ENCODE data around the gene PCBP3.
"Not testable (repeated sequence)": the region's sequence is repeated elsewhere in the genome, so short reads cannot be mapped to it uniquely, and the experiment has no call there.

PCBP3 gene

DNA sequence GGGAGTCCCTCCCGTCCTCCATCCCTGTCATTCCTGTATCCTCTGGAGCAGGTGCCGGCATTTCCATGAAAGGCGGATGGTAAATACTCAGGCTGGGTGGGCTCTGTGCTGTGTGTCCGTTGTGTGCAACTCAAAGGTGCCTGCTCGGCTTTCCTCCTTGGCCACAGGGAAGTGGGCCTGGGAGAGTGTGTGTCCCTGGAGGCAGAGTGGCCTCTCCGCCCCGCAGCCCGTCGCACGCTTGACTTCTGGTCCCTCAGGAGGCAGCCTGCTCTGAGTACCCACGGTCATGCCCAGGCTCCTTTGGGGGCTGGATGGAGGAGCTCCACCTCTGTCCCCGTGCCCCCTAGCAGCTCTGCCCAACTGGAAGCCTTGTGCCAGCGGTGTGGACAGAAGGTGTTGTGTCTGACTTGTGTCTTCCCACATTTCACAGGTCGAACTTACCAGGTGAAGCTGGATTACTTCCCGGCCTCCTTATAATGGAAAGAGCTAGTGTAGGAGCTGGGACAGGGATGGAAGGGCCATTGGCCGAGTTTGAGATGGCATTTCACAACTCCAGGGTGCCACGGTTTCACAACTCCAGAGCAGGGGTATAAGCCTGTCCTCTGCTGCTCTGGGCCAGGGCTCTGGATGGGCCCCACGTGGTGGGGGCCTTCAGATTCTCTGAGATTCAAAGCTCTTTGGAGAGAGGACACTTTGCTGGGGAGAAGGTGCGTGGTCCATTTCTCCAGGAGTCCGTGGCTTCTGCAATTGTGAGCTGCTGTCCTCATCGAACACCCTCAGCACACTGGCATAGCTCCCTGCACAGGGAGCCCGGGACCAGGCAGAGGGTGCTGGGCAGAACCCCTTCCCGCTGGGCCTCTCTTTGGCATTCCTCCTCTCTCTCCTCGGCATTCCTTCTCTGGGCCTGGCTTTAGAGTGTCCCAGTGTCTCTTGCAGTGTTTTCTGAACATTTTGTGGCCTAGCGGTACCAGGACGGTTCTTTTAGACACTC lies 185.3 kb downstream of the PCBP3 start:
- DNase-seq (ENCODE audit: low spot score) = no peak

DNA sequence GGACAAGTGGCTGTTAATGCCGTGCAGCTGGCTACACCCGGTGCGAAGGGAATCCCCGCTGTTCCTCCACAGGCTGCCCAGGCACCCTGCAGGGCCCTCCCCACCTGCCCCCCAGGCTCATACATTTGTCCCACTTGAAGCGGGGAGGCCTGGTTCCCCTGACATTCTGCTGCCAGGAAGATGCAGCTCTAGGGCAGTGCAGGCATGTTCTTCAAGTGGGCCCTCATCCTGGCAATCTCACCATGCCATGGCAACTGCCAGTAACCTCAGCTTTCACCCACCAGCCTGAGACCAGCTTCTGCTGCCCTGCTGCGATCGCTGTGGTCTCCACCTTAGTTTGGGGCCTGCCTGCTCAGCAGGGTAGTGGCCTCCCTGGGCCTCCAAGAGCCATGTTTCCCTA lies 186.1 kb downstream of the PCBP3 start:
- DNase-seq (ENCODE audit: low spot score) = no peak

DNA sequence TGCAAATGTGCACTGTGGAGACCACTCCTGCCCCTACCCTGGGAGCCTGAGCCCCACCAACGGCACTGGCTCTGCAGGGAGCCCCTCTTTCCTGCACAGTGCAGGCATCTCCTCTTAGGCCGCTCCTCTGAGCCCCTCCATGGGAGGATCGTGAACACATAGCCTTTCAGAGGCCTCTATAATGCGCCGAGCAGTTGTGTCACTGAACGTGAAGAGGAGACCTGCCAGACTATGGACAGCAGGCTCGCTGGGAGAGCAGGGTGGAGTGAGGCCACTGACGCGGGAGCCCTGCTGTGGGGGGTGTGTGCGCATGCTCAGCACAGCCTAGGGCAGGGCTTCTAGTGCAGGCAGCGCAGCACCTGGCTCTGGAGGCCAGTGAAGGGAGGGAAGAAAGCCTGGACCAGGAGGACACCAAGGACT lies 186.7 kb downstream of the PCBP3 start:
- DNase-seq (ENCODE audit: low spot score) = no peak

DNA sequence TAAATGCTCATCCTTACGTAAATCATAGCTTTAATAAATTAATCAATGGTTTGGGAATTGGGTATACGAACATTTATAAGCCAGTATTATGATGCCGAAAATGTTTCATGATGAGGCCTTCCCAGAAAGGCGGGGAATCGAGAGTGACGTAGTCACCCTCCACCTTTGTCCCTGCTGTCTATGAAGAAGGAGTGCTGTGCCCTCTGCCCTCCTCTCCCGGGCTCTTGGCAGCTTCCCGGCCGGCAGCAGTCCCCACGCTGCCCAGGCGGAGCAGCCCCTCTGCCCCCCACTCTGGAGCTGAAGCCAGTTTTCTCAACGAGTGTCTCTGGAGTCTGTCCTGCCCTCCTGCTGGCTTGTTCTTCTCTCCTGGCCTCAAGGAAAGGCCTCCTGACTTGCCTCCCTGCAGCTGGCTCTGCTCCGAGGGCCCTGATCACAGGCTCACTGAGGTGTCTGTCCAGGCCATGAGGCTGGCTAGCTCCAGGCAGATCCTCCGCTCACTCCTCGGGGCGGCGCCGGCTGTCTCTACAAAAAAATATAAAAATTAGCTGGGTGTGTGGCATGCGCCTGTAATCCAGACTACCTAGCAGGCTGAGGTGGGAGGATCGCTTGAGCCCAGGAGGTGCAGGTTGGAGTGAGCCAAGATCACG lies 187.3 kb downstream of the PCBP3 start:
- DNase-seq (ENCODE audit: low spot score) = no peak

DNA sequence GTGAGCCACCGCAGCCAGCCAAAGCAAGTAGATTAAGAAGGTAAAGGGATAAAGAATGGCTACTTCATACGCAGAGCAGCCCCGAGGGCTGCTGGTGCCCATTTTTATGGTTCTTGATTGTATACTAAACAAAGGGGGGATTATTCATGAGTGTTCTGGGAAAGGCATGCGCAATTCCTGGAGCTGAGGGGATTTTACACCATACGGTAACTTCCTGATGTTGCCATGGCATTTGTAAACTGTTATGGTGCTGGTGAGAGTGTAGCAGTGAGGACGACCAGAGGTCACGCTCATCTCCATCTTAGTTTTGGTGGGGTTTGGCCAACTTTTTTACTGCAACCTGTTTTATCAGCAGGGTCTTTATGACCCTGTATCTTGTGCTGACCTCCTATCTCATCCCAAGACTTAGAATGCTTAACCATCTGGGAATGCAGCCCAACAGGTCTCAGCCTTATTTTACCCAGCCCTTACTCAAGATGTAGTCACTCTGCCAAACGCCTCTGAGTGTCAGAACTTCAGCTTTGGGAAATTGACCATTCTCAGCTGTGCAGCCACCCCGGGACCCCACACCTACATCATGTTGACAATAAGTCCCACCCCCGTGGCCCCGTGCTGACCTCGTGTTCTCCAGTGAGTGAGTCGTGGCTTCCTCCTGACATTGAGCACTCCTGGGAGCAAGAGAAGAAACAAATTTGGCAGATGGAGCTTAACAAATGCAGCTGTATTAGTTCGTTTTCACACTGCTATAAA lies 188.6 kb downstream of the PCBP3 start:
- DNase-seq (ENCODE audit: low spot score) = no peak

DNA sequence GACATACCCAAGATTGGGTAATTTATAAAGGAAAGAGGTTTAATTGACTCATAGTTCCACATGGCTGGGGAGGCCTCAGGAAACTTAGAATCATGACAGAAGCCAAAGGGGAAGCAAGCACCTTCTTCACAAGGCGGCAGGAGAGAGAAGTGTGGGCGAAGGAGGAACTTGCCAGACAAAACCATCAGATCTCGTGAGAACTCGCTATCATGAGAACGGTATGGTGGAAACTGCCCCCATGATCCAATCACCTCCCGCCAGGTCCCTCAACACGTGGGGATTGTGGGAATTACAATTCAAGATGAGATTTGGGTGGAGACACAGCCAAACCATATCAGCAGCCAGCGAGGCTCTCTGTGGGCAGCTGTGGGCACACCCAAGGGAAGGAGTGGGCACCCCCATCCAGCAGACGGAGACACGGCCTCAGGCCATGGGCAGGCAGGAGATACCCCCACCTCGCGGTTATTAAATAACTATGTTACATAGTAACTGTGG lies 189.3 kb downstream of the PCBP3 start:
- DNase-seq (ENCODE audit: low spot score) = not testable (repeated sequence)

DNA sequence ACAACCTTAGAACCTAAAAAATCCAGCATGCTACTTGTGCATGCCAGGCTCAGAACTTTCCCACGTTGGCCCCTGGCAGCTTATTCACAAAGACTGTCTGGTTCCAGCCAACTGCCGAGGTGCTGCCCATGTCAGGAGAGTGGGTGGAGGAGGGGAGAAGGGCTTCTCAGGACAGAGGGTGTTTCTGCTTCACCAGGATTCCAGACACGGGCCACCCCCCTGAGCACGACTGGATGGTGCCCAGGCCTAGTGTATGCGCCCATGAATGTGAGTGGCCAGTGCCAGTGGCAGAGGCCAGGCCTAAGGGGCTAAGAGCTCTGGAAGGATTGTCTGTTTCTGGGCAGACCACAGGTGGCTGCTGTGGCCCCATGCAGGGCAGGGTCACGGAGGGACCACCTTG lies 189.9 kb downstream of the PCBP3 start:
- DNase-seq (ENCODE audit: low spot score) = no peak

DNA sequence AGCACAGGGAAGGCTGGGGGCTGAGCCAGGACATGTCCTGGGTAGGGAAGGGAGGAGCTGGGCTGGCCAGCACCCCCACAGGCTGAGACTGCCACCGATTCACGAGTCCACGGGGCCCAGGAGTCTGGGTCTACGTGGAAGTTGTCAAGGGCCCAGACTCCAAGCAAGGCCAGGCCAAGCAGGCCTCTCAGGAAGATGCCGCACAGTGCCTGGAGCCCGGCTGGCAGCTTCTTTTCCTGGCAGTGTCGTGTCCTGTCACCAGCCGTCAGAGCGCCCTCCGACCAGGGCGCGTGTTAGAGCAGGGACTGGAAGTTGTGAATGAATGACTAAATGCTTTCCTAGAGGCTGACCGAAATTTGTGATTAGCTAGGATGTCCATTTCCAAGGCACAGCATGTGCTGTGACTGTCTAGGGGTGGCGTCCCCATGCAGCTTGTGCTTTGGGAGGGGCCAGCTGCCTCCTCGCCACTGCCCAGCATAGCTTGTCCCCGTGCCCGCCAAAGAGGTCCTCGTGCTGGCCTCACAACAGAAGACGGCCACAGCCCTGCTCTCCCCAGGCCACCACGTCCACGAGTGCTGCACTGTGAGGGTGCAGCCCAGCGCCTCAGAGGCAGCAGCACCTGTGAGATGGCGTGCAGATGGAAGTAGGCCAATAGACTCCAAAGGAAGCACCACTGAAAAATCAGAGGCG lies 190.6 kb downstream of the PCBP3 start:
- no peak for DNase-seq (ENCODE audit: low spot score)

DNA sequence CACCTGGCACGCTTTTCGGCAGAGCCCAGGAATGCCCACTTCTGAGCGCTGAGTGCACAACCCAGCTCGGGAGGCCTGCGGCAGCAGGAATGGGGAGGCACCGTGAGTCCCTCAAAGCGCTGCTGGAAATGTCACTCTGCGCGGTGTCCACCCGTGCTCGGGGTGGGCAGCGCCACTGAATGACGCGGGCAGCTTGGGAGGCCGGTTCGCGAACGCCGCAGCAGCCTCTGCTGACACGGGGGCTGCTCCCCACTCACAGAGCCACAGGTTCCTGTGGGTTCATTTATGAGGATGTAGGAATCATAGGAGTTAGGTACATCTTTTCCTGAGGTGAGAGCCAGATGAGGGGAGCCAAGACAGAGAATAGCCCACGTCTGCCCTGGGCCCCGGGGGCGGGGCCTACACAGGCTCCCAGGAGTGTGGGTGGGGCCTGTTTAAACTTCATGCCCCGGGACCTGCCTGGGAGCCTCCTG lies 191.3 kb downstream of the PCBP3 start:
- DNase-seq (ENCODE audit: low spot score) = no peak

DNA sequence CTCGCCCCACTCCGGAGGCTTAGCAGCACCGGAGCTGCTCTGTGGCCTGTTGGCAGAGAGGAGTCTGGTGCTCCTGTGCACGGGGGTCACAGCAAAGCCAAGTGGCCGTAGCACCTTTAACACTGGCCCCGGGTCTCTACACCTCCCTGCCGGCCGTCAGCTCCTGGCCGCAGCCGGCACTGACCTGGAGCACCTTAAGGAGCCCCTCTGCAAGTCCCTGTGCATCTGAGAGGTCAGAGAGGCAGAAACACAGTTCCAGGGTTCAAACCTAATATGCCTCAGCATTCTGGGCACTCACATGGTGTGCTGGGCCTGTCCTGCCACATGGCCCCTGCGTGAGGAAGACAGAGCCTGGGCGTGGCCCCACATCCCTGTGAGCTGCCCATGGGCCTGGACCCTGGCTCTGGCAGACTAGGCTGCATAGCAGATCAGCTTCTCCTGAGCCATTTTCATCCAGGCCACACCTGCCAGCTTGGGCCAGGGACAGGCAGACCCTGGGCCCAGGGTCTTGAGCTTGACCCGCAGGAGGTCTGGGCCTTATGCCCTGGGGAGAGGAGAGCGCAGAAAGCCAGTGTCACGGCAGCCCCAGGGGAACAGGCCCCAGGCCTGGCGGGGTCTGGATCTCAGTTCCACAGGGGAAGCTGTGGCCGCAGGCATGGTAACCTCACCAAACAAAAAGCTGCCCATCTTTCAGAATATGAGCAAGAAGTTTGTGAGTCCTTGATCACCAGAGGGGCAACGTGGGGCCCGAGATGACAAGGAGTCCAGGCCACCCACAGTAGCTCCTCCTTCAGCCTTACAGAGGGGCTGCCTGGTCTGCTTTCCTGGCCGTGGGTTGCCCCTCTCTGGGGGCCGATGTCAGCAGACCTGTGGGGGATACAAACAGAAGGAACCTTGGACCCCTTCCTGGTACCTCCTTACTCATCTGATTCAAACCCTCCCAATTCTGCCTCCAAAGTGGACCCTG lies 192.1 kb downstream of the PCBP3 start:
- DNase-seq (ENCODE audit: low spot score) = no peak

DNA sequence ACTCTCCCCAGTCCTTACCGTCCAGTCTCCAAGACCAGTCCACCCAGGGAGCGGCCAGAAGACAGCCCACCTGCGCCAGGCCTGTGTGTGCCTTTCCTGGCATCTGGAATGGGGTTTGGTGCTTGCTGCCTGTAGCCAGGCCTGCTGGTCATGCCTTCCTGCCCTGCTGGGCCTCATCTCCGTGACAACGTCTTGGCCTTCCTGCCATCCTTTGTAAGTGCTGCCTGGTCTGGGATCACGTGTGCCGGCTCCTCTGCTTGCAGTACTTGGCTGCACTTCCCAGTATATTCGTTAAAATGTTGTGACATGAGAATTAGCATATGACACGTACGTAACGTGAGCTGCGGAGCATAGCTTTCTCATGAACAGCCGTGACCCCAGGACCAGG lies 192.7 kb downstream of the PCBP3 start:
- no peak for DNase-seq (ENCODE audit: low spot score)

DNA sequence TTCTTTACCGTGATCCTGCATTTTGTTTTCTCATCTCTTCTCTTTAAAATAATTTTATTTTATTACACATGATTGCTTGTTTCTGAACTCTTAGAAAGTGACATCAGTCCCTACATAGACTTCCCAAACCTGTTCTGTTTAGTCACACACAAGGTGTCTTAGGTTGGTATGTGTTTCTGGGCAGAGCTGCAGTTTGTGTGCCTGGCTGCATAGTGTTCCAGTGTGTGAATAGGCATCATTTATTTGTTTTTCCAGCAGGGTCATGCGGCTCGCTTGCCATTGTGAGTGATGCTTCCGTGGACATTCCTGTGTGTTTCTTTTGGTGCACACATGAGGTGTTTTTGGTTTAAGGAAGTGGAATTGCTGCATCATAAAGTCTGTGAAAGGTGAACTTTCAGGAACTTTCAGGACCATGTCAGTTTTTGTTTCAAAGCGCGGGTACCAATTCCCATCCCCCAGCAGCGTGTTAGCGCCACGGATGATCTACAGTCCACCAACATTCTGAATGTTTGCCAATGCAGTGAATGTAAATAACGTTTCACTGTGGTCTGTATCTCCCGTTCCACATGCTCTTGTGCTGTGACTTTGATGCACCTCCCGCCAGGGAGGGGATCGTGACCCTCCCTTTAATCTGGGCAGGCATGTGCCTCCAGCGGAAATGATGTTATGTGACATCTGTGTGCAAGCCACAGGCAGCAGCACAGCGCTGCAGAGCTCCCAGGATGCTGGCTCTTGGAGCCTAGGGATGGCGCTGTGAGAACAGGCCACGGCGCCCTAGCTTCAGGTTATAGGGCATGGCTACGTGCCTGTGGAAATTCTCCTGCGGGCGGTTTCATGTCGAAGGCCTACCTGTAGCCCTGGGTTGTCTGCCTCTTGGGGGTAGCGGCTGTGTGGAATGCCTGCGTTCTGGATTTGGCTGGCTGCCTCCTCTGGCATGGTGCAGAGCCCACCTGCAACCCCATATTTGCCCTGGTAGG lies 193.5 kb downstream of the PCBP3 start:
- no peak for DNase-seq (ENCODE audit: low spot score)

DNA sequence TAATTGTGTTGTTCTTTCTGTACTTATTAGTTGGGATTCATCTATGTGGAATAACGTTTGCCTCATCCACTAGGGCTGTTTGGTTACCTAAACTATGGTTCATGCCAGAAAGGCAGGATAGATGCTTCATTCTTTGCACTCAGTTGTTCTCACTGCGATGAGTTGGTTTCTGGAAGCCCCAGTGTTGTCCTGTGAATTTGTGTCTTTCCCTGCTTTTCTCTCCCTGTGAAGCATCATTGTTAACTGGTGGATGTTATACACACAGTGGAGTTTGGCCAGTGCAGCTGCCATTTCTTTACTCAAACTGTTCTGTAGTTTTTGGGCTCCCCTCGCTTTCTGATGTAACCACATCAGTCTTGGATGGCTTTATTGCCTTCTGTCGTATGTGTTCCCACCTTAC lies 194.4 kb downstream of the PCBP3 start:
- DNase-seq (ENCODE audit: low spot score) = no peak

DNA sequence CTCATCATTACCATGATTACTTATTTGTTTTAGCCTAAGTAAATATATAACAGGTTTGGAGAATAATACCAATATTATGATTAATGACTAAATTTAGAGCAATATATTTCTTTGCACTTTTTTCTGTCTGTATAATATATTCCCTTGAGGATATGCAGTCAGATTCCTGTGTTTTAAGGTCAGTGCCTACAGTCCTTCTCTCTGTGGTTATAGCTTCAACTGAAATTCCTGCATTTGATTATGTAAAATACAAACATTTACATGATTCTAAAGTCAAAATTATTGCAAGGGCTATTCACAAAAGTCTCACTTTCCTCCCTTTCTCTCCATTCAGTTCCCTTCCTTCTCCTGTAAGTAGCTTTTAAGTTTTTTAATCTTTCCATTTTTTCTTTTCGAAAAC lies 195.1 kb downstream of the PCBP3 start:
- DNase-seq (ENCODE audit: low spot score) = no peak

DNA sequence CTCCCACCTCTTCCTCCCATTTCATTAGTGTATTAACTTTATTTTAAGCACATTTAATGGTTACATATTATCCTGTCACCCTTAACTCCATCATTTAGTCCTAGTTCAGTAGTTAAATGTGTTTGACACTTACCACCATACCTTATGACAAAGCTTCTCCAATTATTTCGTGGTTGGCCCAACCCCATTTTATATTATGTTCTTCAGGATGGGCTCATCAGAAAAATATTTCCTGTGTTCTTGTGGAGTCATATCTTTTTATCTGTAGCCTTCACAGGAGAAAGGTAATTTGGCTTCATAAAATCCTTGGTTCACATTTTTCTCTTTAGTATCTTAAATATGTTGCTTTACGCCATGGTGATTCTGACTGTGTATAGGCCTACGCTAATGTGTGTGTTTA lies 195.7 kb downstream of the PCBP3 start:
- no peak for DNase-seq (ENCODE audit: low spot score)

DNA sequence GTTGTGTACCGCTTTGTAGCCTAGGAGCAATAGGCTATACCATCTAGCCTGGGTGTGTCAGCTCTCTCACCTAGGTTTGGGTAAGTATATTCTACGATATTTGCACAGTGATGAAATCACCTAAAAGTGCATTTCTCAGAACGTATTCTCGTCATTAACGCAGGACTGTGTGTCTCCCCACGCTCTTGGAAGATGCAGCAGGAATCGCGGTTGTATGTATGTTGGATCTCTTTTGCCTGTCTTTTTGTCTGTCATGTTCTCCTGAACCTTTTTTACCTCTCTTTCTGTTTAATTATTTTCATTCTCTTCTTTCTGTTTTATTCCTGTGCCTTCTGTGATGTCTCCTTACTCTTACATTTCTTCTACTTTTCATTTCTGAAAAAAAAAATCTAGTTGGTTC lies 197.5 kb downstream of the PCBP3 start:
- no peak for DNase-seq (ENCODE audit: low spot score)

DNA sequence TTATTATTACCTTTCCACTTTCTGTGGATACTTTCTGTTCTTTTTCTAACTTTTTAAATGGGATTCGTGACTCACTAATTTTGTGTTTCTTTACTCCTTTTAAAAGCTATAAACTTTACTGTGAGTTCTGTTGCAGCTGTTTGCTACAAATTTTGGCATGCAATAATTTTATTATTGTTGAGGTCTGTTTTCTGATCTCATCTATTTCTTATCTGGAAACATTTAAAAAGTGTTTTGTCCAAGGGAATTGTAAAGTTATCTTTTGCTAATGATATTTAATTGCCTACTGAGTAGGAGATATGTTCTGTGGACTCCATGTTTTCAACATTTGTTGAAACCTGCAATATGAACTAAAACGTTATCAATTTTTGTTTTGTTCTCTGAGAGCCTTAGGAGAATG lies 199.9 kb downstream of the PCBP3 start:
- DNase-seq (ENCODE audit: low spot score) = no peak

DNA sequence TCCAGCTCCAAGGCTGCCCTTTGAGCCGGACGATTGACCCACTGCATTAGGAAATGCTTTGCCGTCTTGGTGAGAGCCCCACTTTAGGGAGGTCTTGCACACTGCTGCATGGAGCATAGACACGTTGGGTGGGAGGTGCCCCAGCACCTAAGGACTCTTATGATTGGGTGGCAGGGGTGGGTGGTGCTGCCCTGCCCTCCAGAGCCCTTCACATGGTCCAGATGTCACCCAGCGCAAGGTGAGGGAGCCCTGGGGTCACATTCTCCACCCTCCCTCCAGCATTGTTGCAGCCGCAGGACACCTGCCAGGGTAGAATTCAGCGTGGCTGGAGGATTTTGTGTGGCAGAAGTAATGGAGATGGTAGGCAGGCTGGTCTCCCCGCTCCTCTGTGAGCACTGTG lies 200.7 kb downstream of the PCBP3 start:
- DNase-seq (ENCODE audit: low spot score) = no peak

DNA sequence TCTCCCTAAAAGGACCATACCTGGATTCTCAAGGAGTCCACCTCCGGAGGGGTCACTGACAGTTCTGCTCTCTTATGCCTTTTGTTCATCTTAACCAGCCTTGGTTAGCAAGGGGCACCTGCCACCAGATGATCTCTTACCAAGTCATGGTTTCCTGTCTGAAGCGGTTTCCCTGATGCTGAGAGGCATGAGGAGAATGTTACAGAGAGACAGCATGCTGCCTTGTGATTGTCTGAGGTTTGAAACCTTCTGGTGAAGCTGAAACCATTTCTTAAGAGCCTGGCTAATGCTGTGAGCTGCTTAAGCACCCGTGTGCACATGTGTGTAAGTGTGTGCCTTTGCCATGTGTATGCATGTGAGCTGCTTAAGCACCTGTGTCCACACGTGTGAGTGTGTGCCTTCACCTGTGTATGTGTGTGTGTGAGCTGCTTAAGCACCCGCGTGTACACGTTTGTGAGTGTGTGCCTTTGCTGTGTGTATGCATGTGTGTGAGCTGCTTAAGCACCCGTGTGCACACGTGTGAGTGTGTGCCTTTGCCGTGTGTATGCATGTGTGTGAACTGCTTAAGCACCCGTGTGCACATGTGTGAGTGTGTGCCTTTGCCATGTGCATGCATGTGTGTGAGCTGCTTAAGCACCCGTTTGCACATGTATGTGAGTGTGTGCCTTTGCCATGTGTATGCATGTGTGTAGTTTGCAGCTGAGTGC lies 201.7 kb downstream of the PCBP3 start:
- no peak for DNase-seq (ENCODE audit: low spot score)
